Measurements from ENCODE around the gene TRMT61B.

GRCh38 chr2:28901202-28901601 lies 31.1 kb upstream of the TRMT61B start:
- TF ChIP-seq REST (IDR thresholded peaks at IDR 0.05; ENCODE audit: unreplicated experiment), result no peak
- no peak for TF ChIP-seq NANOG (IDR thresholded peaks at IDR 0.05; ENCODE audit: borderline replicate concordance)
- TF ChIP-seq POLR2AphosphoS5 (IDR thresholded peaks at IDR 0.05; ENCODE audit: low read depth), result no peak
- no peak for TF ChIP-seq EZH2phosphoT487 (IDR thresholded peaks at IDR 0.05; ENCODE audit: unreplicated experiment)
- TF ChIP-seq CTCF (conservative IDR thresholded peaks at IDR 0.05; ENCODE audit: low read depth in 2 of 2), result no peak
- TF ChIP-seq EZH2 (IDR thresholded peaks at IDR 0.05; ENCODE audit: low read depth, unreplicated experiment), result no peak
- no peak for TF ChIP-seq CREB1 (CRISPR knock-in tag; IDR thresholded peaks at IDR 0.05; ENCODE audit: low read depth)
- TF ChIP-seq JUNB (IDR thresholded peaks at IDR 0.05; ENCODE audit: unreplicated experiment), result no peak
- no peak for TF ChIP-seq ZNF462 (CRISPR knock-in tag; IDR thresholded peaks at IDR 0.05)
